ENCODE measurements around the gene FBXO48.
"Not testable (repeated sequence)": the region's sequence is repeated elsewhere in the genome, so short reads cannot be mapped to it uniquely, and the experiment has no call there.

The FBXO48 gene

DNA sequence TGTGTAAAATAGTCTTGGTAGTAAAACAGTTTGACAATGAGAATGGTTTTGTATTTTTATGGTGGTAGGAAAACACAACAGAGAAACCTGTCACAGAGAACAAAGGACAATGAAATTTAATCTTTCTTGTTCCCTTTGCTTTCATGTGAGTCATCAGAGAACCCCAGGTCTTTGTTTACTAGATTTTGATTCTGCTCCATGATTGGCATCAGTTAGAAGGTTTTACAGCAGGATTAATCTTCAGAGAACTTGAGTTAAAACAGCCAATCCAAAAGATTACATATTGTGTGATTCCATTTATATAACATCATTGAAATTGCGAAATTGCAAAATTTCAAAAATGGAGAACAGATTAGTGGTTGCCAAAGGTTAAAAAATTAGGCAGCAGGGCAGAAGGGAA lies 2.8 kb upstream of the FBXO48 start:
- no peak for DNase-seq

DNA sequence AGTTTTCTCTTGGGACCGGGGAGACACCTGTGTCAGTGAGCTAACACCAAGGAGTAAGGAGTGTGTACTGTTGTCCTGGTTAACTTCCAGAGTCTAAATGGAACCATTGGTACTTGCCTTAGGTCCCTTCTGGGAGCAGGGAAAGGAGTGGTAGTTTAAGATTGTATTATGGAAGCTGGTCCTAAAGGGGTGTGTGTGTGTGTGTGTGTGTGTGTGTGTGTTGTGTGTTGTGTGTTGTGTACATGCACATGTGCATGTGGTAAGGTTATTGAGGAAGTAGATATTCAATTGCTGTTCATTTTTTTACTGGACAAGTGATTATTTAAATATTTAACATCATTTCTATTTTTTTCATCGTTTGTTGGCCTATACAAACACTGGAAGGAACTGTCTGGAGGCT lies 1.7 kb upstream of the FBXO48 start:
- no peak for DNase-seq

DNA sequence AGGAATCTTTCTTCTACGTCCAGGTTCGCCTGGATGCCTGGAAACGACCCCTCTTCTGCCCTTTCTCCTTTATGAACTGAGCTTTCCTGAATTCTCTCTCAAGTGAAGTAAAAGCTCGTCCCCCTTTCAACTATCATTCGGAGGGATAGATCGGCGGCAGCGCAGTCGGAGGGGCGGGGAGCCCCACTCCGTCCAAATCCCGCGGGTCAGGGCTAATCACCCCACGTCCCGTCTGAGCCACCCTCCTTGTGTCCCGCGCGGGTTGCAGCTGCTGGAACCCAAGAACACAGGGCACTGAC lies 367 bp downstream of the FBXO48 start:
- DNase-seq, result no peak

DNA sequence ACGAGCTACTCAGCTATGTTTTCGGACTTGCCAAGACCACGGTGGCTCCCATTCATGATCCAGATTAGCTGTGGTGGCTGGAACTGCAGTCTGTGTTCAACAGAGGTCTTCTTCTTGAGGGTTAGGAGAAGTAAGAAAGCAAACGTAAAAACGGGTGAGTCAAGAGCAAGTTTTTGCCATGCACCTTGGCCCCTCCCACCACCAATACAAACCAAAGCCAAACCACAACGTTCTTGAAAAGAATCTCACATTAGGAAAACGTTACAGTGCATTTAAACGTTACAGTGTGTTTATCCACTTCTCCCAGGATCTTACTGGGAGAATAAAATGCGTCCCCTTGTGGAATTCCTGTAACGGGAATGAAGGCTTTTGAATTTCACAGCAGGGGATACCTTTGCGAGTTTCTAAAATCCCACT lies 725 bp downstream of the FBXO48 start:
- no peak for DNase-seq

DNA sequence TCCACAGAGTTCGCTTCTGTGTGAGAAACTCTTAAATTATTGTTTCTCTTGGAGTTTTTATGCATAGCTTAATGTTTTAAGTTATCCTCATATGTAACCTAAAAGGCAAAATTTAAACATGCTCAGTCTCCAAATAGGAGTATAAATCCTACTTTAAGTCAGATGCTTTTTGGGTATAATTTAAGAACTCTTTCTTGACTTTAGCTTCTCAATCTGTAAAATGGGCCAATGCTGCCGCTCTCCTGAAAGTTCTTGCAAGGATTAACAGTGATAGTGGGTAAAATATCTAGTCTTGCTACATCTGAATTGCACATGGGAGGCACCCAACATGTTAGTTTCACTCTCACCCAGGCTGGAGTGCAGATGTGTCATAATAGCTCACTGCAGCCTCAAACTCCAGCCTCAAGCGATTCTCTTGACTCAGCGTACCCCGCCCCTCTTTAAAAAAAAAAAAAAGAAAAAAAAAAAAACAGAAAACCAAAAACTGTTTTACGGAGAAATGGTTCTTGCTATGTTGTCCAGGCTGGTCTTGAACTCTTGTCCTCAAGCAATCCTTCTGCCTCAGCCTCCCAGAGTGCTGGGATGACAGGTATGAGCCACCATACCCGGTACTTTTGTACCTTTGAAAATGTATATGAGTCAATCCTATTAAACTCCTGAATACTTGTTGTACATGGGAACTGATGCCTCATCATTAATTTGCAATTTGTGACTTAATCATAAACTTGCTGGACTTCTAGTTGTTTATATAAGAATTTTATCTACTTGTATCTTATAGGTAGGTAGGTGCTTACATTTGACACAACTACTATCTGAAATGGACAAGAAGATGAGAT lies 1.8 kb downstream of the FBXO48 start:
- DNase-seq, result no peak

DNA sequence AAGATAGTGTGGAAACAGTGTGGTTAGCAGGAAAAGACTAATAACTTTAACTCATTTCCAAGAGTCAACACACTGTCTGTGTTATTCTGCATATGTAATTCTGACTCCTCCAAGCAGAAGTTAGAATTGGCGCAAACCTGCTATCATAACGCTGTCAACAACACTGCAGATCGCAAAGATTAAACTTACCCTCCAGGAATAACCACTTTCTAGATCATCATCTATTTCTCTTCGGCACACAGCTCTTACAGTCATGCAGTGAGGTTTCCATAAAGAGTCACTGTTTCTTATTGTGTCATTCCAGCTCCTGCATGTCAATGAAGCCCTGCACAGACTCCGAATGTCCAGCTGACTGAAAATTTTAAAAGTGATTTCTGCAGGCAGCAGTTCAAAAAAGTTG lies 2.4 kb downstream of the FBXO48 start:
- no peak for DNase-seq

DNA sequence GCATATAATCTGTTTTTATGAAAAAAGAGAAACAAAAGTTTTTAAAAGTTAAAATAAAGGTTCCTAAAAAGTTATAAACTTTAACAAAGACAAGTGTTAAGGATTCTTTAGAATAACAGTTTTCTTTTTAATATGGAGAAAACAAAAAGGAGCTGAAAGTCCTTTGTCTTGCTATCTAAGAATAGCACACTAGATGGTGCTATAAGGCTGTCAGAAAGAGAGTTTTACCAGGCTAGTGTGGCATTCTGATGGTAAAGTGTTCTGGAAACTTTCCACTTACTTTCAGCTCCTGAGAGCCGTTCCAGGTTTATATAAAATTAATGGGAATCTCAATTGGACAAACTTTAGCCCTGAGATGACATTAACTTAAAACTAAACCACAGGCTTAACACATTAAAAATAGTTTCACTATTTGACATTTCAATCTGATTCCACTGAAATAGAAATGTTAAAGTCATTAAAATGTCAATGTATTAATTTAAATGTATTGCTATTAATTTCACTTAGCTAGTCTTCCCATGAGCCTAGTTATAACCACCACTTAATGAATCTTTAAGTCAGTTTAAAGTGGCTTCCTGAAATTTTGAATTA lies 3.7 kb downstream of the FBXO48 start:
- DNase-seq, result no peak

DNA sequence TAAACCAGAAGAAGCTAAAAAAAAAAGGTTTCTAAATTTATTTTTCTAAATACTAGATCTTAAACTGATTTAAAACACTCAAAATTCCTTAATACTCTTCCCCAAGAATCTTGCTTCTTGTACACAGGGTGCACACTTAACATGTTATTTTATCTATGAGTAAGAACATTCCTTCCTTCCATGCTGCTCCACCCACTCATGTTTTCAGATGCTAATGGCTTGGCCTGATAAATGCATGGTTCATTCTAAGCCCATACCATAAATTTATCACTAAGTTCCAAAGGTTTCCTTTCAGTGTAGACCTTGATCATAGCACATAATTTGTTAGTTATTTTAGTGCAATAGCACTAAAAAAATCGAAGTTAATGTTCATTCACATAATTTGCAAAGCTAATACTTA lies 8.1 kb downstream of the FBXO48 start:
- no peak for DNase-seq

DNA sequence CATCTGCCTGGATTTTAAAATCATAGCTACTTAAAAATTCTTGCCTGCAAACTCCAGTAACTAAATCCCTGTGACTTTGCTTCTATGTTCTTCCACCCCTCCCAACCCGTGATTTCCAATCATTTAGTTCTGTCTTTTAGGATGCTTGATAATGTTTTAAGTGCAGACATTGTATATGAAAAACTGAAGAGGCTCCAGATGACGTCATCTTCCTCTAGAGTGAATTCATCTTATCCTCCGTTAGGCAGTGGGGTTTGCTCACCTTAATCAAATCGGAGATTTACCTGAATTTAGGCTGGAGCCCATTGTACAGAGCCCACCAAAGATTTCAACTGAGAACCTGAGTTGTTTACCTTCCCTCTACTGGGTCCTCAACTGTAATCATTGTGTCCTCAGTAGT lies 10.9 kb downstream of the FBXO48 start:
- DNase-seq, result no peak

DNA sequence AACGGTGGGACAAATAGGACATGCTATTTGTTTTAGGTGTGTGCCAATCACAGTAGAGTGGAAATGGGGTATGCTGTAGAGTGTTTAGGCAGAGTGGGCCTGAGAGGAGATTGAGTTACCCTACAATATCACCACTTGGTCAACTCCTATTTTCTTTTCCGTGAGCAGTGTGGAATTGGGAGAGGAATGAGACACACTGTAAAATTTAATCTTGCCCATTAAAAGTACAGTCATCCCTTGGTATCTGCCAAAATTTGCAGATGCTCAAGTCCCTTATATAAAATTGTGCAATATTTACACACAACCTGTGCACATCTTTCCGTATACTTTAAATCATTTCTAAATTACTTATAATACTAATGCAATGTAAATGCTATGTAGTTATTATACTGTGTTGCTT lies 12.4 kb downstream of the FBXO48 start:
- DNase-seq, result no peak

DNA sequence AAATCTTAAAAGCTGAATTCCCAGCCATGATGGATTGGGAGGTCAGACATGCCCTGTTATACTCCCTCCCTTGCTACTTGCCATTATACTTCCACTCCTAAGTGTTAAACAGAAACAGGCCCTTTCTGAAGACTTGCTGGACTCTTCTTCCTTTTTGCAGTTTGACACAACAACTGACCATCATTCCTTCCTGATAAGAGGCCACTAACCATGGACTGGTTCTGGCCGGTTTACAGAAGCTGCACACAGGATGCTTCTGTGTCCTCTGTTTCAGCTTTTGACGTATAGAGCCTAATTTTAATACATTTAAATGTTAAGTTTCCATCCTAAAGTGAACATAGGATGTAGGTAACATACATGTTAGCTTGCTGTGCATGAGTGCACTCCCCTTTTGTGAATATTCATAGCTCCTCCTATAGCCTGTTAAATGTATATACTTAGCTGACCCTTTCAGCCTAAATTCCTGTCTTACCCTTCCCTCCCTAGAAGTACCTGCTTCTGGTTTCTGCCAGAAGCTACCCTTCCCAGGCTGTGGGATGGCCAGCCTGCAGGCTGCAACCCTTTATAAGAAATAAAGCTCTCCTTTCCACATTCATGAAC lies 13.2 kb downstream of the FBXO48 start:
- DNase-seq, result no peak

DNA sequence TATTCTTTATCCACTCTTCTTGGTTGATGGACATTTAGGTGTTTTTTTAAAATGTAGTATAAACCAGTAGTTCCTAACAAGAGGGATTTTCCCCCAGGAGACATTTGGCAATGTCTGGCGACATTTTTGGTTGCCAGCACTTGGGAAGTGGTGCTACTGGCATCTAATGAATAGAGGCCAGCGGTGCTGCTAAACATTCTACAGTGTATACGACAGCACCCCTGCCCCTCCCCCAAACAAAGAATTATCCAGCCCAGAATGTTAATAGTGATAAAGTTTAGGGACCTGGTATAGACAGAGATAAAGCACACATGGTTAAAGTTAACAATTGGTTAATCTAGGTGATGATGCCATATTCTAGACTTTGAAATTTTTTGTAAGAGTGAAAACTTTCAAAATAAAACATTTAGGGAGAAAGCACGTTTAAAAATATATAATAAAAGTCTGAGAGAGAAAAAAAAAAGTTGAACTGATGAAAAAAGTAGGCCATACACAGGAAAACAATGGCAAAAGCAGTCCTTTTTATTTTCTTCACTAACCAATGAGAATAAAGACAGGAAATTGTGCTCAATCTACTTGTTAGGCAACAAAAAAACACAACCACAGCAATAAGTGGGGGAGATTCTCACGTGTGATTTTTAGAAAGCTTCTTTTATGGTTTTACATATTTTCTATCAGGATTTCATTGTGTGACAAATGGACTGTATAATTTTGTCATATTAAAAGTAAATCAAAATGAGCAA lies 14.8 kb downstream of the FBXO48 start:
- DNase-seq, result no peak

DNA sequence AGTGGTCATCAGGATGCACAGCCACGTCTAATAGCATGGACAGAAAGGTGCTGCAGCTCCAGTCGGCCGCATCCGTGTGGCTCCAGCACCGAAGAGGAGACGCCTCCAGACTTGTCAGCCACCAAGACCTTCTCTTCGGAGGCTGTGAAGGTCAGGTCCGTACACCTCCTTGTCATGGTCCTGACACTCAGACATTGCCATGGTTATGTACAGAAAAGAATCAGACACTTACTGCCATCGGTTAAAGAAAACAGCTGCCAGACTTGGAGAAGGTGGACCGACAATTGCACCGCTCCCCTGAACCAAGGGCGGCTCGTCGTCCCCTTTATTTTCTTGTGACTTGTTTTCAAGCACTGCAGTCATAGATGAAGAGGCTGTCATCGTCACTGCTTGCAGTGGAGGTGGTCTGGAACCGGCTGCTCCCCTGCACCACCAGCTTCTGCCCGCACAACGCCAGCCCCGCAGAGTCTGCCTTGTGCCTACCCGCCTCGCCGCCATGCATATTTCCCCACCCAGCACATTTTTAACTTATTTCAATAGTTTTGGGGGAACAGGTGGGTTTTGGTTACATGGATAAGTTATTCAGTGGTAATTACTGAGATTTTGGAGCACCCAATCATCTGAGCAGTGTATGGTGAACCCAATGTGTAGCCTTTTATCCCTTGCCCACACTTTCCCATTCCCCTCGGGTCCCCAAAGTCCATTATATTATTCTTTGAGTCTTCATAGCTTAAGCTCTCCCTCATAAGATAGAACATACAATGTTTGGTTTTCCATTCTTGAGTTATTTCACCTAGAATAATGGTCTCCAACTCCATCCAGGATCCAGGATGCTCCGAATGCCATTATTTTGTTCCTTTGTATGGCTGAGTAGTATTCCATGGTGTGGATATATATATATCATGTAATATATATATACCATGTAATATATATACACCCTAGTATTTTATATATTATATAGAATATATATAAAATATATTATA lies 18.1 kb downstream of the FBXO48 start:
- DNase-seq, result no peak

DNA sequence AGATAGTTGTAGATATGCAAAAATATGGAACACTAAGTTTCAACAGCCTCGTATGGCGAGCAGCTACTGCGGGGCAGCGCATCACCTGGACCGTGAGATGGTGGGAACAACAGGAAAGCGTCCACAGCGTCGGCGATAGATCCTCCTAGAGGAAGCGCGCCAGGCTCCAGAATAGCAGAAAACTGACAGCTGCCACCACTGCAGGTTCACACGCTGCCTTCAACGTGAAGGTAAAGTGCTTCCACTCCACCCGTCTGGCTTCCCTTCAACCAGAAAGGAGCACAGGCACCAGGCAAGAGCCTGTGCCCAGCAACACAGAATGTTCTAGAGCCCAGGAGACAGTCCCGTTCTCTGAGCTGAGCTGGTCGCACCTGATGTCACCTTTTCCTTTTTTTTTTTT lies 20.0 kb downstream of the FBXO48 start:
- no peak for DNase-seq

DNA sequence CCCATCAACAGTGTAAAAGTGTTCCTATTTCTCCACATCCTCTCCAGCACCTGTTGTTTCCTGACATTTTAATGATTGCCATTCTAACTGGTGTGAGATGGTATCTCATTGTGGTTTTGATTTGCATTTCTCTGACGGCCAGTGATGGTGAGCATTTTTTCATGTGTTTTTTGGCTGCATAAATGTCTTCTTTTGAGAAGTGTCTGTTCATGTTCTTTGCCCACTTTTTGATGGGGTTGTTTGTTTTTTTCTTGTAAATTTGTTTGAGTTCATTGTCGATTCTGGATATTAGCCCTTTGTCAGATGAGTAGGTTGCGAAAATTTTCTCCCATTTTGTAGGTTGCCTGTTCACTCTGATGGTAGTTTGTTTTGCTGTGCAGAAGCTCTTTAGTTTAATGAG lies 20.7 kb downstream of the FBXO48 start:
- DNase-seq, result not testable (repeated sequence)

DNA sequence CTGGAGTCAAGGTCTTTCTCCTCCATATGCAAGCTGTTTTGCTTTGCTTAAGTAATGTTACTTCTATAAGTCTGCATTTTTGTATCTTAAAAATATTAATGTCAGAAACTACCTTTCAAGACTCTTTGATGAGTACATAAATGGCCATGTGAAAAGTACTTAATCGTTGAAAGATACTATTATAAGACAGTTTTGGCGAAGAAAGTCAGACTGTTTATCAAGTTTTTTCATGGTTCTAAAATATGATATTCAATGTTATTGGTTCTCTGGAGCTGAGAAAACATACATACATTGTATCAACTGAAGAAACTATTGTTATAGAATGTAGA lies 25.1 kb downstream of the FBXO48 start:
- no peak for DNase-seq

DNA sequence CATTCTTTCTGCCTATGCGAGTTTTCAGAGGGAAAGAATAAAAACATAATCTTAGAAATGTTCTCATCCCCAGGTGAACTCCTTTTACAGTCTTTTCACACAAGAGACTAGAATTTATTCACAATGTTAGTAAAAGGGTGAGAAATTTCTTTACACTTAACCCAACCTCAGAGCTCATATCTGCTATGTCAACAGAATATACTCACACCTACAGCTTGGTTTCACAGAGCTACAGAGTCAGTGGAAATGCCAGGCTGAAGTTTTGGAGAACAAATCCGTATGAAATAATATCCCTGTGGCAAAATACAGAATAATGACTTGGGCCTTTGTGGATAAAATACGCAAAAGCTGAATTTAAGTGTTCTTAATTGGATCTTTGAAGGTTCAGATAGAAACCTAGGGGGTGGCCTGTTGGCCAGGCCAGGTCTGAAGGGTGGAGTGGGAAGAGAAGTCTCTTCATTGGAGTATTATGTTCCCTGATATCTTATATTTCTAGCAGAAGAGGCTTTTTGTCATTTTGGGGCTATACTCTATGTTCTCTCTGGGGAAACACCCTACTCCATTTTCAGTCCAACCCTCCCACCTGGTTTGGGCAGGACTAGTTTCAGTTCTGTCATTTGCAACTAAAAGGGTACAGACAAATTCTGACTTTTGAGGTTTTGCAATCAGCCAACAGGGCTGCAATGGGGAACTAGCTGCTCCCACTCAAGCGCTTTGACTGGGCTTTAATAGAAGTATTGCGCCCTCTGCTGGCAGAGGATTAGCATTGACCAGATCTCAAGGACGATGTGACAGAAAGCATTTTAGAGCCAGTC lies 25.7 kb downstream of the FBXO48 start:
- DNase-seq, result peak; percentile 82

DNA sequence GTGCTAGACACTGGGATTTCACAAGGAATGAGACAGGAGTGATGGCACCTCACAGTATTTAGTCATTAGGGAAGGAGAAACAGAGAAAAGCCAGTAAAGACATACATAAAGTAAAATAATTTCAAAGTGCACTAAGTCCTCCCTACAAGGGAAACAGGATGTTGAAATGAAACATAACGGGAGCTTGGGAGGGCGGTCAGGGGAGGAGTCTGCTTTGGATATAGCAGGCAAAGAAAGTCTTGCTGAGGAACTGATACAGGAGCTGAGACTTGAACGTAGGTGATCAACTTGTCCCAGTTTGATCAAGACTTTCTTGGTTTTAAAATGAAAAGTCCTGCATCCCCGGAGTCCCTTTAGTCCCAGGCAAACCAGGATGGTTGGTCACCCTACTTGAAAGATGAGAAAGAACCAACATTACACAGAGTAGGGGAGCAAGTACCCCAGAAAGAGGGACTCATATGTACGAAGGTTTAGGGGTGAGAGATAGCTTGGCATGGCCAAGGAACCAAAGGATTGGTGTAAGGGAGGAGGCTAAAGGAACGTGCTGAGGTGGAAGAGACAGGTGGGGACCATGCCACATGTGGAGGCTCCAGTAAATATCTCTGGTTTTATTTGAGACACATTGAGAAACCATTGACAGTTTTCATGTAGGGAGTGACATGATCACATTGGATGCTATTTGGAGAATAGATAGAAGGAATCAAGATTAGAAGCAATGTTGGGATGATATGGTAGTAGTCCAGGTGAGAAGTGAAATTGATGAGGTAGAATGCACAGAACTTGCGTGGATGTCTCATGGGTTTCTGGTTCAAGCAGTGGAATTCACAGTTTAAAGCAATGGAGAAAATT lies 28.4 kb downstream of the FBXO48 start:
- no peak for DNase-seq

DNA sequence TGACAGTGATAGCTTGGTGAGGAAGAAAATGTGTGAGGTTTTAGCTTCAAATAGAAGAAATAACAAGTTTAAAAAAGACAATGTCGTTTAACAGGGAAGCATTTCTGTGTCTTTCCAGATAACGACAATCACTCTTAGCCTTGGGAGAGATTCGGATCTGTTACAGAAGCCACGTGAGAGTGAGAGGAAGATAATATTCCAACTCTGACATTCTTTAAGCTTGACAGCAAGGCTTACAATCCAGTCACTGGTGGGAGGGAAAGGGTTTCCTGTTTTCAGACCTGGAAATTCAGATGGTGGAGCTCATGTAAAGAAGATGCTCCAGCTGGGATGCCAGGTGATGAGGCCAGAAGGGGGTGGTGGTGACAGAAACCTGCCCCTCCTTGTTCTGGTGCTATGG lies 30.8 kb downstream of the FBXO48 start:
- DNase-seq, result no peak

DNA sequence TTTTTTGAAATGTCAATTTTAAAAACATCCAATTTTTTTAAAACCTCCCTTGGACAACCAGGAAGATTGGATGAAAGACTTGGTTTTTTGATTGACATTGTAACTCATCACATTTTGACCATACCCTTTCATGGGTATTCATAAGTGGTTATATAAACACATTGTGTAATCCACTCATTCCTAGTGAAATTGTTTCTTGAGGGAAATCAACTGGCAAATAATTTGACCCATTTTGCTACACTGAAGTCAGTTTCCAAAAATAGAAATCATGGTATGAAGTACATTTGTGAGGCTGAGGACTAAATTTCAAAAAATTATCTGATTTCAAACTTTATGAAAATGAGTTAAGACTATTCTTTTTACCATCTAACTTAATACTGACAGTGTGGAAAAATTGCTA lies 31.5 kb downstream of the FBXO48 start:
- no peak for DNase-seq

DNA sequence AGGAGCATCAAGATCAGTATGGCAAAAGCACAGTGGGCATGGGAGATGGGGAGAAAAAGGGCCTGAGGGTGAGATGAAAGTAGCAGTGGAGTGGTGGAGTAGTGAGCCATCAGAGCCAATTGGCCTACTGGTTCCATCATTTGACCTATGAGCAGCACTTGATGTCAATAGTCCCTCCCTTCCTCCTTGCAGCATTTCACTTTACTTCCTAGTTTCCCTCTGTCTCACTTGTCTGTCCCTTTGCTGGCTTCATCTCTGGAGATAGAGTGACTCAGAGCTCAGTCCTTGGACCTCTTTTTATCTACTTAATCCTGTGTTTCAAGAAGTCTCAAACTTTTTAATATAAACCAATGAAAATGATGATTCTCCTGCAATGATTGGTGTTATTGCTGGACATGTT lies 32.1 kb downstream of the FBXO48 start:
- DNase-seq, result peak; percentile 44
